C4-2B (cell line): ENCODE results near the gene ITGB5.

ENCODE experiments used
- CTCF ChIP-seq: fragments of 450-650 bp; conservative IDR thresholded peaks from 2 replicates; pipeline ENCODE4 v1.5.1; 2017; ENCODE audit warnings: mild to moderate bottlenecking
- ZFX ChIP-seq: fragments of 450-650 bp; IDR thresholded peaks from 2 replicates; pipeline ENCODE4 v1.6.1; 2017

GRCh38 chr3:124847051-124847450 is 40.1 kb downstream of the ITGB5 start:
- TF ChIP-seq CTCF (no peak), ZFX (no peak)
